ENCODE measurements around the gene PLCE1. TPM values are rescaled to one million over a fixed set of nuclear protein-coding genes. Genes with fewer than 3 reads are reported as not detected.

PLCE1 gene
- polyA plus RNA-seq, 1 donor (not counting 4 experiments of a cell fraction or from before 2014, with no cell fraction given), result 0.01 TPM

GRCh38 chr10:93962973-93963372 lies 30.8 kb upstream of the PLCE1 start:
- H3K4me2 ChIP-seq (ENCODE audit: control insufficient read depth, extremely low read depth, insufficient read depth, low read depth, low read length), result no peak overlapping the region
- H3K9me1 ChIP-seq (ENCODE audit: control insufficient read depth, extremely low read depth, insufficient read depth, low read length), result no peaks in the 10 kb centered on the region
- H3K27ac ChIP-seq (ENCODE audit: control insufficient read depth, insufficient read depth, low read length), result no peak overlapping the region
- dilution Hi-C loops (cut with MboI; ENCODE audit: extremely low pct_ligation_motif_present, low sequenced_read_pairs), result no loop called here
- H3K79me2 ChIP-seq (ENCODE audit: control insufficient read depth, insufficient read depth, low read length), result no peaks in the 10 kb centered on the region
- no peak overlapping the region for H2AFZ ChIP-seq (ENCODE audit: control insufficient read depth, low read length)
- FAIRE-seq (no peak), DNase-seq (ENCODE audit: low read depth, low spot score) (no peak)
- H3K27me3 ChIP-seq (ENCODE audit: control insufficient read depth, extremely low read depth, insufficient read depth, low read length), result no peaks in the 10 kb centered on the region
- no peaks in the 10 kb centered on the region for H3K9me3 ChIP-seq (ENCODE audit: control insufficient read depth, low read depth, low read length)
- H3K9ac ChIP-seq (ENCODE audit: control insufficient read depth, extremely low read depth, insufficient read depth, low read length), result no peak overlapping the region
- H3K4me1 ChIP-seq (ENCODE audit: control insufficient read depth, extremely low read depth, insufficient read depth, low read length), result no peaks in the 10 kb centered on the region
- H4K20me1 ChIP-seq (ENCODE audit: control insufficient read depth, extremely low read depth, insufficient read depth, low read length), result no peaks in the 10 kb centered on the region
- H3K36me3 ChIP-seq (ENCODE audit: control insufficient read depth in 2 of 2, extremely low read depth in 1 of 2, insufficient read depth in 2 of 2, low read length in 2 of 2), result no peaks in the 10 kb centered on the region
- TF ChIP-seq EZH2 (IDR thresholded peaks at IDR 0.05; ENCODE audit: low read length), result no peak
- TF ChIP-seq CTCF (optimal IDR thresholded peaks at IDR 0.05 in 1 of 3, IDR thresholded peaks at IDR 0.05 in 1 of 3, conservative IDR thresholded peaks at IDR 0.05 in 1 of 3; ENCODE audit: extremely low read depth in 1 of 3, insufficient read depth in 2 of 3, low read length in 3 of 3), result no peak
- H3K4me3 ChIP-seq (ENCODE audit: control insufficient read depth in 2 of 3, extremely low read depth in 1 of 3, insufficient read depth in 2 of 3, low read depth in 1 of 3, low read length in 3 of 3), result no peak overlapping the region

GRCh38 chr10:93963434-93963833 lies 30.3 kb upstream of the PLCE1 start:
- no peak for FAIRE-seq
- H3K27ac ChIP-seq (ENCODE audit: control insufficient read depth, insufficient read depth, low read length), result no peak overlapping the region
- dilution Hi-C loops (cut with MboI; ENCODE audit: extremely low pct_ligation_motif_present, low sequenced_read_pairs), result no loop called here

More at GRCh38 chr10:93963434-93963833, 30.3 kb upstream of the PLCE1 start:
- no peaks in the 10 kb centered on the region for H3K4me1 ChIP-seq (ENCODE audit: control insufficient read depth, extremely low read depth, insufficient read depth, low read length)
- no peaks in the 10 kb centered on the region for H4K20me1 ChIP-seq (ENCODE audit: control insufficient read depth, extremely low read depth, insufficient read depth, low read length)
- H3K36me3 ChIP-seq (ENCODE audit: control insufficient read depth in 2 of 2, extremely low read depth in 1 of 2, insufficient read depth in 2 of 2, low read length in 2 of 2), result no peaks in the 10 kb centered on the region
- no peaks in the 10 kb centered on the region for H3K79me2 ChIP-seq (ENCODE audit: control insufficient read depth, insufficient read depth, low read length)
- no peaks in the 10 kb centered on the region for H3K9me3 ChIP-seq (ENCODE audit: control insufficient read depth, low read depth, low read length)
- H3K4me2 ChIP-seq (ENCODE audit: control insufficient read depth, extremely low read depth, insufficient read depth, low read depth, low read length), result no peak overlapping the region
- no peaks in the 10 kb centered on the region for H3K27me3 ChIP-seq (ENCODE audit: control insufficient read depth, extremely low read depth, insufficient read depth, low read length)
- TF ChIP-seq CTCF (optimal IDR thresholded peaks at IDR 0.05 in 1 of 3, IDR thresholded peaks at IDR 0.05 in 1 of 3, conservative IDR thresholded peaks at IDR 0.05 in 1 of 3; ENCODE audit: extremely low read depth in 1 of 3, insufficient read depth in 2 of 3, low read length in 3 of 3) (no peak), EZH2 (IDR thresholded peaks at IDR 0.05; ENCODE audit: low read length) (no peak)
- H3K9me1 ChIP-seq (ENCODE audit: control insufficient read depth, extremely low read depth, insufficient read depth, low read length), result no peaks in the 10 kb centered on the region
- H3K4me3 ChIP-seq (ENCODE audit: control insufficient read depth in 2 of 3, extremely low read depth in 1 of 3, insufficient read depth in 2 of 3, low read depth in 1 of 3, low read length in 3 of 3), result no peak overlapping the region
- no peak overlapping the region for H2AFZ ChIP-seq (ENCODE audit: control insufficient read depth, low read length)
- DNase-seq (ENCODE audit: low read depth, low spot score), result no peak
- no peak overlapping the region for H3K9ac ChIP-seq (ENCODE audit: control insufficient read depth, extremely low read depth, insufficient read depth, low read length)
